Measurements from ENCODE around the gene BEND5. TPM values are rescaled to one million over a fixed set of nuclear protein-coding genes. Genes with fewer than 3 reads are reported as not detected.

Gene BEND5
- total RNA-seq, 1 donor from 2014 or later, result not detected

GRCh38 chr1:48761411-48761810 is 15.3 kb downstream of the BEND5 start:
- no peak for TF ChIP-seq CTCF (IDR thresholded peaks at IDR 0.05; ENCODE audit: insufficient read depth, low read length, severe bottlenecking)
- FAIRE-seq, result no peak
- Histone ChIP-seq H3K36me3 (ENCODE audit: control insufficient read depth, insufficient read depth, low read length) (no peaks in the 10 kb centered on the region), H3K27me3 (ENCODE audit: control insufficient read depth, insufficient read depth, low read length) (no peaks in the 10 kb centered on the region), H3K4me3 (ENCODE audit: low read depth, low read length) (no peak overlapping the region)
- DNase-seq (ENCODE audit: low read depth), result no peak

- Histone ChIP-seq H3K4me3 (ENCODE audit: low read depth, low read length) (no peak overlapping the region), H3K27me3 (ENCODE audit: control insufficient read depth, insufficient read depth, low read length) (no peaks in the 10 kb centered on the region), H3K36me3 (ENCODE audit: control insufficient read depth, insufficient read depth, low read length) (no peaks in the 10 kb centered on the region)
- TF ChIP-seq CTCF (IDR thresholded peaks at IDR 0.05; ENCODE audit: insufficient read depth, low read length, severe bottlenecking), result no peak
- FAIRE-seq (no peak), DNase-seq (ENCODE audit: low read depth) (no peak)
Observed at GRCh38 chr1:48760857-48761256, 15.8 kb downstream of the BEND5 start.

GRCh38 chr1:48758976-48759375 is 17.7 kb downstream of the BEND5 start:
- no peak for FAIRE-seq
- no peaks in the 10 kb centered on the region for H3K27me3 ChIP-seq (ENCODE audit: control insufficient read depth, insufficient read depth, low read length)
- no peak for TF ChIP-seq CTCF (IDR thresholded peaks at IDR 0.05; ENCODE audit: insufficient read depth, low read length, severe bottlenecking)
- H3K36me3 ChIP-seq (ENCODE audit: control insufficient read depth, insufficient read depth, low read length), result no peaks in the 10 kb centered on the region
- DNase-seq (ENCODE audit: low read depth), result no peak
- no peak overlapping the region for H3K4me3 ChIP-seq (ENCODE audit: low read depth, low read length)

GRCh38 chr1:48757363-48757762 is 19.3 kb downstream of the BEND5 start:
- DNase-seq (ENCODE audit: low read depth) (no peak), FAIRE-seq (no peak)
- no peak overlapping the region for H3K4me3 ChIP-seq (ENCODE audit: low read depth, low read length)
- H3K36me3 ChIP-seq (ENCODE audit: control insufficient read depth, insufficient read depth, low read length), result no peaks in the 10 kb centered on the region
- no peak for TF ChIP-seq CTCF (IDR thresholded peaks at IDR 0.05; ENCODE audit: insufficient read depth, low read length, severe bottlenecking)
- no peaks in the 10 kb centered on the region for H3K27me3 ChIP-seq (ENCODE audit: control insufficient read depth, insufficient read depth, low read length)

- DNase-seq (ENCODE audit: low read depth), result no peak
- H3K27me3 ChIP-seq (ENCODE audit: control insufficient read depth, insufficient read depth, low read length), result no peaks in the 10 kb centered on the region
- no peak overlapping the region for H3K4me3 ChIP-seq (ENCODE audit: low read depth, low read length)
- TF ChIP-seq CTCF (IDR thresholded peaks at IDR 0.05; ENCODE audit: insufficient read depth, low read length, severe bottlenecking), result no peak
- no peak for FAIRE-seq
- no peaks in the 10 kb centered on the region for H3K36me3 ChIP-seq (ENCODE audit: control insufficient read depth, insufficient read depth, low read length)
Observed at GRCh38 chr1:48756683-48757316, 19.9 kb downstream of the BEND5 start.

- no peaks in the 10 kb centered on the region for H3K27me3 ChIP-seq (ENCODE audit: control insufficient read depth, insufficient read depth, low read length)
- H3K36me3 ChIP-seq (ENCODE audit: control insufficient read depth, insufficient read depth, low read length), result no peaks in the 10 kb centered on the region
- DNase-seq (ENCODE audit: low read depth), result no peak
- TF ChIP-seq CTCF (IDR thresholded peaks at IDR 0.05; ENCODE audit: insufficient read depth, low read length, severe bottlenecking), result no peak
- H3K4me3 ChIP-seq (ENCODE audit: low read depth, low read length), result no peak overlapping the region
- no peak for FAIRE-seq
Observed at GRCh38 chr1:48753293-48753692, 23.4 kb downstream of the BEND5 start.
